Progenitor cell of endocrine pancreas (in vitro differentiated cells): ENCODE results near the gene ATG2B. TPM values are rescaled to one million over a fixed set of nuclear protein-coding genes. Genes with fewer than 3 reads are reported as not detected.

Experiments used
- DNase-seq: peaks from one replicate; pipeline ENCODE4 v3.0.0; 2021; ENCODE audit warnings: low spot score; ENCODE audit not compliant: unreplicated experiment
- H3K27ac Mint-ChIP-seq: 2 replicates; pipeline ENCODE4 v1.8.0; 2021; ENCODE audit warnings: mild to moderate bottlenecking, moderate library complexity, mixed read lengths
- H3K27me3 Mint-ChIP-seq: 2 replicates; pipeline ENCODE4 v1.8.0; 2021; ENCODE audit warnings: mixed read lengths
- H3K36me3 Mint-ChIP-seq: 2 replicates; pipeline ENCODE4 v1.8.0; 2022; ENCODE audit warnings: mixed read lengths; ENCODE audit not compliant: insufficient read depth
- H3K4me1 Mint-ChIP-seq: 2 replicates; pipeline ENCODE4 v1.8.0; 2021; ENCODE audit warnings: low read depth, mixed read lengths
- H3K4me3 Mint-ChIP-seq: 2 replicates; pipeline ENCODE4 v1.8.0; 2021; ENCODE audit warnings: low read depth, mild to moderate bottlenecking, moderate library complexity, mixed read lengths
- H3K9me3 Mint-ChIP-seq: 2 replicates; pipeline ENCODE4 v1.8.0; 2021; ENCODE audit warnings: low read depth, mixed read lengths
- total RNA-seq: library from RNA; stranded (reverse); gene quantifications from 2 replicates; pipeline ENCODE4 v1.2.1, GENCODE V29; 2021
- TF ChIP-seq, protein P1 (sequence below): fragments of 200-600 bp; sonication (generic); IDR thresholded peaks from one replicate; pipeline ENCODE4 v1.5.0; 2021; ENCODE audit warnings: antibody characterized with exemption, mild to moderate bottlenecking; ENCODE audit not compliant: unreplicated experiment

Gene ATG2B
- total RNA-seq, 1 donor from 2014 or later = 24.5 TPM

DNA sequence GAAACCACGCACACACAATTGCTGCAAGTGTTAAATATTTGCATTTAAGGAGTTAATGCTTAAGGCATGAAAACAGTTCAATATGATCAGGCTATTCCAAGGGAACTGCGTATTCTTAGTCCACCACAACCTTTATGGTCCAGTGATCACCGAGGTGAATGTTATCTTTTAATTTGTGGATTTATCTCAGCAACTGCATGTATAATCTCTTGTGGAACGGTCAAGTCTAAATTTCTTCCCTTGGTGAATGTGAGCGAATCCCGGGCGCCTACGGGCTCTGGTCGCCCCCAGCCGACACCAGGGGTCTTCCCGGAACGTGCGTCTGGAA lies 27.8 kb upstream of the ATG2B start:
- Mint-ChIP-seq H3K4me3 (peak overlapping the region; percentile 80), H3K27ac (peak overlapping the region; percentile 68)
- no peak for DNase-seq

DNA sequence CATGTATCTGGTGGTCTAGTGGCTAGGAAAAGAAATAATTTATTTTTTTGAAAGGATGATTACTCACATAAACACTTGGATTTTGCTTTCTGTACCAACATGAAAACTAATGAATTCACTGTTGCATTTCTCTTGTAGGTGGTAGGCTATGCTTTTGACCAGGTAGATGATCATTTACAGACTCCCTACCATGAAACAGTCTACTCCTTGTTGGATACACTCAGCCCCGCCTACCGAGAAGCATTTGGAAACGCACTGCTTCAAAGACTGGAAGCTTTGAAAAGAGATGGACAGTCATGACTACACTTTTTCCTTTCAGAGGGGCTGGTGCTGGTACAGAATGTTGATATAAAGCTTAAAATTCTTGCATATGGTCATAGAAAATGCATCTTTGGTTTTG lies 22.2 kb upstream of the ATG2B start:
- TF ChIP-seq, protein P1, sequence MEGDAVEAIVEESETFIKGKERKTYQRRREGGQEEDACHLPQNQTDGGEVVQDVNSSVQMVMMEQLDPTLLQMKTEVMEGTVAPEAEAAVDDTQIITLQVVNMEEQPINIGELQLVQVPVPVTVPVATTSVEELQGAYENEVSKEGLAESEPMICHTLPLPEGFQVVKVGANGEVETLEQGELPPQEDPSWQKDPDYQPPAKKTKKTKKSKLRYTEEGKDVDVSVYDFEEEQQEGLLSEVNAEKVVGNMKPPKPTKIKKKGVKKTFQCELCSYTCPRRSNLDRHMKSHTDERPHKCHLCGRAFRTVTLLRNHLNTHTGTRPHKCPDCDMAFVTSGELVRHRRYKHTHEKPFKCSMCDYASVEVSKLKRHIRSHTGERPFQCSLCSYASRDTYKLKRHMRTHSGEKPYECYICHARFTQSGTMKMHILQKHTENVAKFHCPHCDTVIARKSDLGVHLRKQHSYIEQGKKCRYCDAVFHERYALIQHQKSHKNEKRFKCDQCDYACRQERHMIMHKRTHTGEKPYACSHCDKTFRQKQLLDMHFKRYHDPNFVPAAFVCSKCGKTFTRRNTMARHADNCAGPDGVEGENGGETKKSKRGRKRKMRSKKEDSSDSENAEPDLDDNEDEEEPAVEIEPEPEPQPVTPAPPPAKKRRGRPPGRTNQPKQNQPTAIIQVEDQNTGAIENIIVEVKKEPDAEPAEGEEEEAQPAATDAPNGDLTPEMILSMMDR = no peak
- Mint-ChIP-seq H3K36me3 (peaks cover 8% of the 10 kb centered on the region), H3K9me3 (no peaks in the 10 kb centered on the region), H3K4me1 (no peaks in the 10 kb centered on the region), H3K27ac (no peak overlapping the region), H3K27me3 (peaks cover 14% of the 10 kb centered on the region), H3K4me3 (no peak overlapping the region)
- no peak for DNase-seq

More for the DNA sequence above, 27.8 kb upstream of the ATG2B start:
- TF ChIP-seq, protein P1 = no peak
- H3K36me3 Mint-ChIP-seq = peaks cover 3% of the 10 kb centered on the region
- H3K9me3 Mint-ChIP-seq = no peaks in the 10 kb centered on the region
- peaks cover 25% of the 10 kb centered on the region for H3K27me3 Mint-ChIP-seq
- H3K4me1 Mint-ChIP-seq = peaks cover 2% of the 10 kb centered on the region

DNA sequence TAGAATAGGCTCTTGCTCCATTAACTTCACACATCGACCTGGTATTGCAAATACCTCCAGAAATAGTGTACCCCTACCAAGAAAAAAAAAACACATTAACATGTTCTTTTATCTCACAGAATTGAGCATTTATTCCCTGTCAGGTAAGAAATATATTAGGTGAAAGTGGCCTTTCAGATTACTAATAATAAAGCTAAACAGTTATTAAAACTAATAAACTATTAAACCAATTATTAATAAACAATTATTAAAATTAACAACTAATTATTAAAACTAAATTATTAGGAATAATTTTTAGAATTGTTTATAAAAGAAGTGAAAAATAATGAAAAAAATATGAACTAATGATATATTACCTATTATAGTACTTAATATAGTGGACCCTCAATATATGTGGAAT lies 21.6 kb upstream of the ATG2B start:
- Mint-ChIP-seq H3K4me1 (no peaks in the 10 kb centered on the region), H3K9me3 (no peaks in the 10 kb centered on the region), H3K27me3 (peaks cover 8% of the 10 kb centered on the region), H3K27ac (no peak overlapping the region), H3K4me3 (no peak overlapping the region), H3K36me3 (peaks cover 8% of the 10 kb centered on the region)
- TF ChIP-seq, protein P1 = no peak
- DNase-seq = no peak

DNA sequence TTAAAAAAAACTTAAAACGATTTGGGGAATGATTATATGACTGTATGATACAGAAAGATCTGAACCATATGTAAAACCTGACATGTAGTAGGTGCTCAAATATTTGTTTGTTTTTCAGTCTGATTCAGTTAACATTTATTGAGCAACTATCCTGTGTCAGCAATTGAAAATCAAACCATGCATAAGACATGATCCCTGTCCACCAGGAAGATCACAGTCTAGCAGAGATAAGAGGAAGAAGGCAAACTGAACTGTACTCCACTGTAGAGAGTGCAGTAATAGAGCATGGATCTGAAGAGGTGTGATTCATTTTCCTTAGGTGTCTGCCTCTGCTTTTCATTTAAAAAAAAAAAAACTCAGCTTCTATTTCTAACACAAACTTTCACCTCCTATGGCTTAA lies 20.9 kb upstream of the ATG2B start:
- DNase-seq = no peak
- Mint-ChIP-seq H3K9me3 (no peaks in the 10 kb centered on the region), H3K27me3 (peaks cover 4% of the 10 kb centered on the region), H3K27ac (no peak overlapping the region), H3K36me3 (peaks cover 8% of the 10 kb centered on the region), H3K4me1 (no peaks in the 10 kb centered on the region), H3K4me3 (no peak overlapping the region)
- TF ChIP-seq, protein P1 = no peak

DNA sequence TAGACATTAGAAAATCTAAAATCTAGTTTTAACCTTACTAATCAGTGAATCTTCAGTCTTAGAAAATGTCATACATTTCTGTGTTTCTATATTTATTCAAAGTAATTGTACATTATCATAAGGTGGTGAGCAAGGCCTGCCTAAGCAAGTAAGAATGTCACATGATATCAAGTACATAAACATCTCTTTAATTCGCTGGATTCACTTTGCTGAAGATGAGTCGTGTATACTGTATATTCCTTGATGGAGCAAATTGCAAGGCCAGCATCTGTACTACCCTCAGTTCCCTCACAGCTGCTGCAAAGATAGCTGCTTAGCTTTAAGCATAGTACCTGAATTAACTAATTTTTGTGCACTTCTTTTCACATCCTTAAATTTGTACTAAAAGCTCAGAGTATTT lies 20.3 kb upstream of the ATG2B start:
- no peak overlapping the region for H3K27ac Mint-ChIP-seq
- H3K36me3 Mint-ChIP-seq = peaks cover 8% of the 10 kb centered on the region
- no peak overlapping the region for H3K4me3 Mint-ChIP-seq
- no peaks in the 10 kb centered on the region for H3K9me3 Mint-ChIP-seq
- TF ChIP-seq, protein P1 = no peak
- no peaks in the 10 kb centered on the region for H3K4me1 Mint-ChIP-seq
- no peak for DNase-seq
- no peaks in the 10 kb centered on the region for H3K27me3 Mint-ChIP-seq

DNA sequence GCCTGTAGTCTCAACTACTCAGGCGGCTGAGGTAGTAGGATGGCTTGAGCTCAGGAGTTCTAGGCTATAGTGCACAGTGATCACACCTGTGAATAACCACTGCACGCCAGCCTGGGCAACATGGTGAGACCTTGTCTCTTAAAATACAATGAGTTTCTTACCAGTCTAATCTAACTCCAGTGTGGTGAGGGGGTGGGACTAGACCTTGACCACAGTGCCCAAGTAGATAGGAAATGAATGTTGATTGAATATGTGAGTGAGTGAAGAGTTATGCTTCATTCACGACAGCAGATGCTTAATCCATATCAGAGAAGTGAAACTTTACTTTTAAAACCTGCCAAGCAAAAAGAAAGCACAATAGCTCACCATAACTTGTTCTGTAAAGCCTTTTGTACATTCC lies 17.6 kb upstream of the ATG2B start:
- TF ChIP-seq, protein P1 = no peak
- Mint-ChIP-seq H3K36me3 (peaks cover 9% of the 10 kb centered on the region), H3K4me1 (no peaks in the 10 kb centered on the region), H3K27ac (peak overlapping the region; percentile 59), H3K9me3 (no peaks in the 10 kb centered on the region), H3K4me3 (no peak overlapping the region), H3K27me3 (no peaks in the 10 kb centered on the region)
- DNase-seq = no peak
